NCI-H2227 (cell line): ENCODE measurements around the gene BPIFB4.
"Not testable (repeated sequence)": the region's sequence is repeated elsewhere in the genome, so short reads cannot be mapped to it uniquely, and the experiment has no call there.

Source experiments
- DNase-seq: peaks from one replicate; lab custom pipeline; 2025; ENCODE audit not compliant: unreplicated experiment; lab: John Stamatoyannopoulos, UW

The BPIFB4 gene

GRCh38 chr20:33115501-33115900 is 36.1 kb downstream of the BPIFB4 start:
- DNase-seq: not testable (repeated sequence)

DNA sequence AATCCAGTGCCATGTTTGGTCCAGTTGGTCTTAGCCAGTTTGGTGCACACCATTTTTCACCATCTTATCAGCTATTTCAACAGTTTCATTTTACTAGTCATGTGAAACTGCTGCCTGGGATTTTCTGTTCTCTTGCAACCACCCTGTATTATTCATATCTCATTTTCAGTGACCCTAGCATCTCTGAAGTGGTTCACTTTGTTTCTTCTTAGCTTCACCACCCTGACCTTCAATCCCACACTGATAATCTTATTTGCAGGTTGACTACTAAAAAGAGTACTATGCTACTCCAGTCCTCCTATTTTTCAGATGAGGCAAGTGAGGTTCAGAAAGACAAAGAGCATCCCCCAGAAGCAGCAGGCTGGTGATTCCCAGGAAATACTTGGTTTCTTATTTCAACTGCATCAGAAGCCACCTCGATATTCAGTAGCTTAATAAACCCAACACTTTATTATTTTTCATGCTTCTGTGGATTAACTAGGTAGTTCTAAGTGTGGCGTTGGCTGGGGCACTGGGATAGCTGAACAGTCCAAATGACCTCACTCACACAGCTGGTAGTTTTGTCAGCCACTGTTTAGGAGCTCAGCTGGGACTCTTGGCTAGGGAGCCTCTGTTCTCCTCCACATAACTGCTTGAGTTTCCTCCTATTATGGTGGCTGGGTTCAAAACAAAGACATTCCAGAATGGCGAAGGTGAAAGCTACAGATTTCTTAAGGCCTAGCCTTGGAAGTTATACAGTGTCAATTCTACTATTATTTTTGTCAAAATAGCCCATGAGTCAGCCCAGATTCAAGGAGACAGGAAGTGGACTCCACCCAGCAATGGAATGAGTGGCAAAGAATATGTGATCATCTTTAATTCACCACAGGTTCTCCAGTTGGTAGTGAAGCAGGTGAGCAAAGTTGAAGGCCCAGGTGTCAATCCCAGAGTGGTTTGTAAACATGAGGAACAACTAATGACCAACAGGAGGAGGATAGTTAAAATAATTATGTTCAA is 40.6 kb downstream of the BPIFB4 start:
- no peak for DNase-seq

DNA sequence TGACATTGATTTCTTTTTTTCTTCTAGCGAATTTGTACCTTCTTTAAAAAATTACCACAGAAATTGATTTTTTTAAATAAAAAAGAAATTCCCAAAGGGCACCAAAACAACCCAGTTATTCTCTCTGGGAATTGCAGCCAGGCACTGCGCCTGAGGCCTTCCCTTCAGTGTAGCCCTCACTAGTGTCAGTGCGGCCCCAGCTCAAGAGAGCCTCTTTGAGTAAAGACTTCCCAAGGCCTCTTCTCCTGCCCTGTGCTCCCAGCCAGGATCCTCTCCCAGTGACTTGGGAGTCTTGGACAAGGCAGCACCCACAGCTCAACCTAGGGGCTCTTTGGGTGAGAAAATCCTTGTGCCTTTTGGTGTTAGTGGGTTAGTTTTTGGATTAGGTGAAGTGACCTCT is 41.5 kb downstream of the BPIFB4 start:
- DNase-seq: no peak

- not testable (repeated sequence) for DNase-seq
Observed at GRCh38 chr20:33122297-33122696, 42.9 kb downstream of the BPIFB4 start.

DNA sequence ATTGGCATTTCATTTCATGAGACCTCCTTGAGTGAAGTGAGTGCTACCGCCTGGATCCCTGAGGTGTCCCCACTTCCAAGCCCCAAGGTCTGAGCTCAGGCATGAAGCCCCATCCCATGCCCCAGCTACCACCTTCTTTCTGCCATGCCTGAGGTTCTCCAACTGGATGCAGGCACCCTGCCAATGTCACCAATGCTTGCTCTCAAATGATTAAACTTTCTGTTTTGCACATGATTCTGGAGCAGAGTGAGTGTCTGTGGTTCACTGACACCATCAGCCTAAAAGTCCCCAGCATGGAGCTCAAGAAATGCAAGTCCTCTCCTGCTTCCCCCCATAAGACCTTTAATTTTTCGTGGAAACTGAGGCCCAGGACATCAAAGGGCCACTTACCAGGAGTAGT is 44.8 kb downstream of the BPIFB4 start:
- no peak for DNase-seq

DNA sequence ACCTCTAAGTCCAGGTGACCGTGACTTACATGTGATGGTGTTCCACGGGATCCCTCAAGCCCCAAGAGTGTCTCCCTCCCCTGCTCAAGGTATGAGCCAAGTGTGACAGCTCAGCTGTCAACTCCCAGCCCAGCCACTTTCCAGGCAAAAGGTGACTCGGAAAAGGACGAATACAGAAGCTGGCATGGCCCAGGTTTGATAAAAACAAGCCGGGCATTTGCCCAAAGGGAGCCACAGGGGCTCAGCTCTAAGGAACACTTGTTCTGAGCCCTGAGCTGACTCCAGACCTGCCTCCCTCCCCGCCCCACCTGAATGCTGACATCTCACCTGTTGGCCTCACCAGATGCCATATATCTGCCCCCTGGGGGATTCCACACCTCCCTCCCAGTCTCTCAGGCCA is 45.6 kb downstream of the BPIFB4 start:
- no peak for DNase-seq

- DNase-seq: no peak
Observed at GRCh38 chr20:33125983-33126382, 46.5 kb downstream of the BPIFB4 start.

DNA sequence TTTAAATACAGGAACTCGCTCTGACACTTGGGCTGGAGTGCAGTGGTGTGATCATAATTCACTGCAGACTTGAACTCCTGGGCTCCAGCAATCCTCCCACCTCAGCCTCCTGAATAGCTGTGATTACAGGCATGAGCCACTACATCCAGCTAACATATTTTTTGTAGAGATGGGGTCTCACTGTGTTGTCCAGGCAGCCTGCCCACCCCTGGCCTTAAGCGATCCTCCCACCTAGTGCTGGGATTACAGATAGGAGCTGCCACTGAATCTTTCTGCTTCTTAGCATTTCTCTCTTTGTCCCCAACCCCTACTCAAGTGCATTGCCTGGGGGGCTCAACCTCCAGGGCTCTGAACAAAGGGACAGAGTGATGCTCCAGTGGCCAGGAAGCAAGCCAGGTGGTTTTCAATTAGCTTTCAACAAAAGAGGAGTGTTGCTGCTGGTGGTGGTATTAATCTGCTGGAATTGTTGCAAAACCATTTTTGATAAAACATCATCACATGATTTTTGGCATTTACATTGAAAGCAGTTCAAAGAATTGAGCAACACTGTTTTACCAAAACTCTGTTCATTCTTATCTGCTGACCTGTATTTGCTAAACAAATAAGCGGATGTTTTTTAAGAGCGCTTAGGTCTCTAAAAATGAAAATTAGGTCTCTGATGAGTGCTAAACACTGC is 48.1 kb downstream of the BPIFB4 start:
- DNase-seq: no peak

GRCh38 chr20:33130568-33131061 is 51.2 kb downstream of the BPIFB4 start:
- no peak for DNase-seq

DNA sequence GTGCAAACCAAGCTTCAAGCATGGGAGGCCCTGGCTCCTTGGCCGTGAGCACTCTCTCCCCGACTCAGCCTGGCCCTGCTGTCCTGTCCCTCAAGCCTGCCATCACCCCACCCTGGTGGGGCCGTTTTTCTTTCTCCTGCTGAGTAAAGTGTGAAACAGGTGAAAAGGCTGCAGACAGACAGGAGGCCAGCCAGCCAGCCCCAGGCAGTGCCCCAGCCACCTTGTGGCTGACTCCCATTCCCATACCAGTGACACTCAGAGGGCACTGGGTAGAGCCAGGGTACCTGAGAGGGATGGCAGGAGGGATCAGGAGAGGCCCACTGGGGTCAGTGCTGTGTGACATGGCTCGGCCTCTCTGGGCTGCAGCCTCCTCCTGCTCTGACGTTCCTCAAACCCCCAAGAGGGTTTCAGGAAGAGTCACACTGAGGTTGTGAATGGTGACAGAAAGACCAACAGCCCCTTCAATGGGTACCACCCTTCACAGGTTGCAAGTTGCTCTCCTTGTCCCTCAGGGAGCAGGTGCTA is 52.6 kb downstream of the BPIFB4 start:
- DNase-seq: no peak

GRCh38 chr20:33132513-33133372 is 53.3 kb downstream of the BPIFB4 start:
- DNase-seq: no peak

GRCh38 chr20:33133373-33133941 is 54.0 kb downstream of the BPIFB4 start:
- no peak for DNase-seq

- DNase-seq: no peak
Observed at GRCh38 chr20:33137195-33137594, 57.8 kb downstream of the BPIFB4 start.

DNA sequence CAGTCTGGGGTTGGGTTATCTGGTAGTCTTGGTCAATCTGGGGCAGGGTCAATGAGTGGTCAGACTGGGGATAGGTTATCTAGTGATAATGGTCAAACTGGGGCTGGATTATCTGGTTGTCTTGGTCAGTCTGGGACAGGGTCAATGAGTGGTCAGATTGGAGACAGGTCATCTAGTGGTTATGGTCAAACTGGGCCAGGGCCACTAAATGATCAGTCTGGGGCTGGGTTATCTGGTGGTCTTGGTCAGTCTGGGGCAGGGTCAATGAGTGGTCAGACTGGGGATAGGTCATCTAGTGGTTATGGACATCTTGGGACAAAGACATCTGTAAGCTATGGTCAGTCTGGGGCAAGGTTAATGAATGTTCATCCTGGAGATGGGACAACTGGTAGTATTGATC is 60.0 kb downstream of the BPIFB4 start:
- DNase-seq: no peak

GRCh38 chr20:33145521-33145920 is 66.1 kb downstream of the BPIFB4 start:
- no peak for DNase-seq

DNA sequence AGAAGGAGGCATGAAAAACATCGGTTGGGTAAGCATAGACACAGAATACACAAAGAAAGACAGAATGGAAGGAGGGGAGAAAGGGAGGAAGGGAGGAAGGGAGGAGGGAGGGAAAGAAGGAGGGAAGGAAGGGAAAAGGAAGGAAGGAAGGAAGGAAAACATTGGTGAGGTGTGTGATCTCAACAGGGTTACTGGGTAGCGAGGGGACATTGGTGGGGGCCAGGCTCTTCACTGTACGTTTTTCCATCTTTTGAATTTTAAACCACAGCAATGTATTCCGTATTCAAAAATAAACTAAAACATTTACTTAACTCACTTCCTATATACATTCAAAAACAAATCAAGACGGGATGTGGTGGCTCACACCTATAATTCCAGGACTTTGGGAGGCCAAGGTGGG is 67.9 kb downstream of the BPIFB4 start:
- no peak for DNase-seq

DNA sequence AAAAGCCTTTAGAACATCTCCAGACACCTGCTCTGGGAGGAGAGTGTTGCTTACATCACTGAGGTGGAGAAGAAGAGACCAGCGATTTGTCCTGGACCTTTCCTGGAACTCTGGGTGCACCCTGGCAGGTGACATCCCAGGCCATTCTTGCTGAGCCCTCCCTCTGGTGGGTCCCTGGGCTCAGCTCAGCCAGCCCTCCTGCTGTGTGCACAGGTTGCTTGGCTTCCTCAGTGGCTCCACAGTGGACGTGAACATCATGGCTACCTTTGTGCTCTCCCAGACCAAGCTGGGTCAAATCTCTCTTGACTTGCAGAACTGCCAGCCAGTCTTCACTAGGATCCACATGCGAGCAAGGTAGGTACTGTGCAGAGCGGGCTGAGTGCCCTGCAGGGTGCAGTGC is 68.6 kb downstream of the BPIFB4 start:
- no peak for DNase-seq

DNA sequence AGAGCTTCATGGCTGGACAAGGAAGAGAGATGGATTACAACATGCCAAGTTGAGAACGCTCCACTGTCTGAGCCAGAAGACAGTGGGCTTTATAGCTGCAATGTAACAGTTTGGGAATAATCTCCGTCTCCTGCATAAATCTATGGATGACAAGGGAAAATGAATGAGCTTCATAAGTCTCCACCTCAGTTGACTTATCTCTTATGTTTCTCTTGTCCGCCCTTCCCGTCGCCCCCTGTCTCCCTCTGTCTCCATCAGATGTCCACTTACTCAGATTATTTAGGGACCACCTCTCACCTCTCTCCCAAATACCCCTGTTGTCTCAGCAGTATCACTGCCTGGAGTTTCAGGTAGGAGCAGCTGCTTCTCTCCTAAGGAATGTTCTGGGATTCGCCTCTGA is 74.8 kb downstream of the BPIFB4 start:
- no peak for DNase-seq

DNA sequence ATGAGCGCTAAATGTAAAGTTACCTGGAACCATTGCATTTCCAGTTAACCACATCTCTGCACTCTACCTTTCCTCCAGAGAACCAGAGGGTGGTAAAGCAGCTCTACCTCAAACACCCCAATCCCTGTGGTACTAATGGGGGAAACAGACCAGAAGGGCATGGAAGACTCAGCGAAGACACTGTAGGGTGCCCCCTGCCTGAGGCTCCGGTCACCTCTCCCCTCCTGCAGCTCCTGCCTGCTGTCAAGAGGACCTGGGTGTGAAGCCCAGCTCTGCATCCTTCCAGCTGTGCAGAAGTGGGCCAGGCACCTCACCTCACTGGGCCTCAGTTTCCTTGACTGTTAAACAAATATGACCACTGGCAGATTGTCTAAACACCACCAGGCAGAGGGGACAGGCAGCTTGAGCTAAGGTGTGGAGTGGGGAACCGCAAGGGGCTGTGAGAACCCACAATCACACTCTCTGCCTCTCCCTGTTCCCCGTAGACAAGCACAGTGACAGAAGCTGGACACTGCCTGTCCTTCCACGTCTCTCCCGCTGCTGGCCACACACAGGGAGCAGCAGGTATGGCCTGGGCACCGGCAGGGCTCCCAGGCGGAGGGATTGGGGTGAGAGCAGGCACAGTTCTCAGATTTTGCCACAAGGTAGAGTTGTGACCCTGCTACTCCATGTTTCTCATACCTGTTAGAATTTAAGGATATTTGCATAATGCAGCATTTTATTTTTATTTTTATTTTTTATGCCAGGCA is 79.4 kb downstream of the BPIFB4 start:
- DNase-seq: no peak

DNA sequence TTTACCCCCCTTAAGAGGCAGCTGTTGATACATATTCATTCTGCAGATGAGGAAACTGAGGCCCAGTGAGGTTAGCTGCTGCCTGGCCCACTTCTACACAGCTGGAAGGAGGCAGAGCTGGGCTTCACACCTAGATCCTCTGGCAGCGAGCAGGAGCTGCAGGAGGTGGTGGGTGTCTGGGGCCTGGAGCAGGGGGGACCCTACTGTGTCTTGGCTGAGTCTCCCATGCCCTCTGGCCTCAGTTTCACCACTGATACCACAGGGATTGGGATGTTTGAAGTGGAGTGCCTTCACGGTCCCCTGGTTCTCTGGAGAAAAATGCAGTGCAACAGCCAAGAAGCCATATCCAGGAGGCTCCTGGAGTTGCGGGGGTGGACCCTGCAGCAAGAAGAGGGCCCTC is 80.3 kb downstream of the BPIFB4 start:
- no peak for DNase-seq
